ENCODE results near the gene SYTL2.

The SYTL2 gene

GRCh38 chr11:85752201-85752889 is 58.6 kb downstream of the SYTL2 start:
- Mint-ChIP-seq H3K27ac (peak overlapping the region; percentile 94), H3K4me3 (peak overlapping the region; percentile 61), H3K27me3 (ENCODE audit: low read depth) (no peaks in the 10 kb centered on the region), H3K9me3 (peaks cover 4% of the 10 kb centered on the region), H3K4me1 (ENCODE audit: low read depth) (peaks cover 92% of the 10 kb centered on the region), H3K36me3 (ENCODE audit: low read depth) (peaks cover 63% of the 10 kb centered on the region)

GRCh38 chr11:85751724-85752123 is 59.2 kb downstream of the SYTL2 start:
- Mint-ChIP-seq H3K27ac (peak overlapping the region; percentile 94), H3K4me3 (peak overlapping the region; percentile 61), H3K4me1 (ENCODE audit: low read depth) (peaks cover 94% of the 10 kb centered on the region)

GRCh38 chr11:85750646-85751045 is 60.3 kb downstream of the SYTL2 start:
- Mint-ChIP-seq H3K27me3 (ENCODE audit: low read depth) (no peaks in the 10 kb centered on the region), H3K4me3 (peak overlapping the region; percentile 55), H3K9me3 (peaks cover 4% of the 10 kb centered on the region), H3K36me3 (ENCODE audit: low read depth) (peaks cover 65% of the 10 kb centered on the region), H3K4me1 (ENCODE audit: low read depth) (peaks cover 94% of the 10 kb centered on the region), H3K27ac (peak overlapping the region; percentile 94)

More at GRCh38 chr11:85751724-85752123, 59.2 kb downstream of the SYTL2 start:
- Mint-ChIP-seq H3K36me3 (ENCODE audit: low read depth) (peaks cover 63% of the 10 kb centered on the region), H3K27me3 (ENCODE audit: low read depth) (no peaks in the 10 kb centered on the region), H3K9me3 (peaks cover 4% of the 10 kb centered on the region)

DNA sequence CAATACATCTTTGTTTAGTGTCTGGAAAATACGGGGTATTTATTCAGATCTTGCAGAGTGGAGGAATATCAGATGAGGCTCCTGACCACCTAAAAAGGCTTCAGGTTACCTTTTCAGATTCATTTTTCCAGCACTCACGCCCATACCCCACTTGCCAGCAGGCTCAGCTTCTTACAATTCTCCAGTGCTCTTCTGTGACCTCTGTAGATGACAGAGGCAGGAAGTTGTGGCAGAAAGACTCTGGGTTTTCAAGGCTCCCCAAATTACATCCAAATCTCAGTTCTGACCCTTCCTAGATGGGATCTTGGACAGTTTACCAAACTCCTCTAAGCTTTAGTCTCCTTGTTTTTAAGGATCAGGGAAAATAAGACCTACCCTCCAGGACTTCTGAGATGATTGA is 61.1 kb downstream of the SYTL2 start:
- peaks cover 90% of the 10 kb centered on the region for H3K4me1 Mint-ChIP-seq (ENCODE audit: low read depth)
- peaks cover 4% of the 10 kb centered on the region for H3K9me3 Mint-ChIP-seq
- peak overlapping the region; percentile 55 for H3K4me3 Mint-ChIP-seq
- H3K27ac Mint-ChIP-seq: peak overlapping the region; percentile 94
- H3K27me3 Mint-ChIP-seq (ENCODE audit: low read depth): no peaks in the 10 kb centered on the region
- peaks cover 65% of the 10 kb centered on the region for H3K36me3 Mint-ChIP-seq (ENCODE audit: low read depth)

DNA sequence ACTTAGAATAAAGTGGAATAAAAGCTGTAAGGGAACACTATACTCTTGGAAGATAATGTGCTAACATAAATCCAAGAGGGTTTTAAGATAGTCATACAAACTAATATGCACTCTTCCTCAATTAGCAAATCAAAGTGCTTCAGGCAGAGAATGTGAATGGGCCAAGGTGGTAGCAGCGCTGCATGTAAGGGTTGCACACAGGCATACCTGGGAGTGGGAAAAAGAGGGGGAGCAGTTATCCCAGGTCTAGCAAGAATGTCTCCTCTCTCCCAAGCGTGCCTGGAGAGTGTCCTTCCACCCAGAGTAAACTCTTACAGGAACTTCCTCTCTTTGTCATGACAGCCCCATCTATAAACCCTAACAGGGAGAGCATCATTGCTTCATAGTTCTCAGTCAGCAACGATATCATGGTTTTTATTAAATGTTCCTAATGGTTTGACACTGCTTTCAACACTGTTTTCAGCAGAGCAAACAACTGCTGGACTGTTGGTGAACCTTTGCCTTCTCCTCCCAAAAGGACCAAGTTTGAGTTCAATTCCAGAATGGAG is 61.6 kb downstream of the SYTL2 start:
- Mint-ChIP-seq H3K4me3 (peak overlapping the region; percentile 55), H3K36me3 (ENCODE audit: low read depth) (peaks cover 65% of the 10 kb centered on the region), H3K27ac (peak overlapping the region; percentile 94), H3K9me3 (peaks cover 4% of the 10 kb centered on the region), H3K27me3 (ENCODE audit: low read depth) (no peaks in the 10 kb centered on the region), H3K4me1 (ENCODE audit: low read depth) (peaks cover 87% of the 10 kb centered on the region)

DNA sequence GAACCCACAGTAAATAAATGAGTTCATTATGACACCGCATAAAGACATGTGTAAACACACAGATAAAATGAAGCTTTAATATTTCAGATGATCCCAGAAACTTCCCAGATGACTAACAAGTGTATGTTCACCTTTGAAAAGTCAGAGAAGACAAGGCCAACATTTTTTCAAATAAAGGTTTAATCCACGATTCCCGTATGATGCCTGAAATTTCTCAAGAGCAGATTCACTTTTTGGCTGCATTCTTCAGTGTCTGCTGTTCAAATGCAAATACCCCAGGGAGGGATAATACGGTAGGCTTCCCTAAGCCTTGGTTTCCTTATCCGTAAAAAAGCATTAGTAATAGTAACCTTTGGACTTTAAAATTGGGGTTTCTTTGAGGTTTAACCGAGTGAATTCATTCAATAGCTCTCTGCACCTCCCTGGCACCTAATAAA is 62.5 kb downstream of the SYTL2 start:
- H3K4me3 Mint-ChIP-seq: no peak overlapping the region
- H3K9me3 Mint-ChIP-seq: peaks cover 3% of the 10 kb centered on the region
- no peak overlapping the region for H3K27ac Mint-ChIP-seq
- H3K4me1 Mint-ChIP-seq (ENCODE audit: low read depth): peaks cover 81% of the 10 kb centered on the region
- H3K36me3 Mint-ChIP-seq (ENCODE audit: low read depth): peaks cover 66% of the 10 kb centered on the region
- H3K27me3 Mint-ChIP-seq (ENCODE audit: low read depth): no peaks in the 10 kb centered on the region

- no peak overlapping the region for H3K27ac Mint-ChIP-seq
- peaks cover 70% of the 10 kb centered on the region for H3K4me1 Mint-ChIP-seq (ENCODE audit: low read depth)
- peaks cover 58% of the 10 kb centered on the region for H3K36me3 Mint-ChIP-seq (ENCODE audit: low read depth)
Observed at GRCh38 chr11:85746670-85747069, 64.3 kb downstream of the SYTL2 start.

GRCh38 chr11:85745626-85746025 is 65.3 kb downstream of the SYTL2 start:
- Mint-ChIP-seq H3K4me3 (no peak overlapping the region), H3K36me3 (ENCODE audit: low read depth) (peaks cover 63% of the 10 kb centered on the region)

More at GRCh38 chr11:85746670-85747069, 64.3 kb downstream of the SYTL2 start:
- Mint-ChIP-seq H3K4me3 (no peak overlapping the region), H3K27me3 (ENCODE audit: low read depth) (no peaks in the 10 kb centered on the region), H3K9me3 (no peaks in the 10 kb centered on the region)

DNA sequence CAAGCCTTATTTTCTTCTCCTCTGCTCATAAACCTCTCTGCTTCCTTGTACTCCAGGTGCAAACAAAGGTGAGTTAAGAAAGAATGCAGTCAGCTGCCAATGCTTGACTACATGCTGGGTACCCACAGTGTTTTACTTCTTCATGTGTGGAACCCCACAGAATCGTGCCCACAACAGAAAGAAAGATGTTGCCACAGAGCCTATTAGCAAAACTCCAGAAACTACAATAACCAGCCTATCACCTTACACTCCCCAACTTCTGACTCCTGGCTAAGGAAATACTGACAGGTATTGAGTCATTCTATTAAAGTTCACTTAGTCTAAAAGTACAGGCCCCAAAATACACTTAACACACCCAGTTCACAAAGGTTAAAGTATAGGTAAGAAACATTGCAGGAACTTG is 68.1 kb downstream of the SYTL2 start:
- H3K27ac Mint-ChIP-seq: no peak overlapping the region
- no peak overlapping the region for H3K4me3 Mint-ChIP-seq
- peaks cover 50% of the 10 kb centered on the region for H3K4me1 Mint-ChIP-seq (ENCODE audit: low read depth)
- no peaks in the 10 kb centered on the region for H3K9me3 Mint-ChIP-seq
- H3K36me3 Mint-ChIP-seq (ENCODE audit: low read depth): peaks cover 59% of the 10 kb centered on the region
- H3K27me3 Mint-ChIP-seq (ENCODE audit: low read depth): no peaks in the 10 kb centered on the region

More at GRCh38 chr11:85745626-85746025, 65.3 kb downstream of the SYTL2 start:
- Mint-ChIP-seq H3K4me1 (ENCODE audit: low read depth) (peaks cover 64% of the 10 kb centered on the region), H3K9me3 (no peaks in the 10 kb centered on the region), H3K27me3 (ENCODE audit: low read depth) (no peaks in the 10 kb centered on the region), H3K27ac (peak overlapping the region; percentile 7)

- H3K27ac Mint-ChIP-seq: no peak overlapping the region
- H3K27me3 Mint-ChIP-seq (ENCODE audit: low read depth): no peaks in the 10 kb centered on the region
- H3K4me1 Mint-ChIP-seq (ENCODE audit: low read depth): peaks cover 52% of the 10 kb centered on the region
- no peak overlapping the region for H3K4me3 Mint-ChIP-seq
- H3K36me3 Mint-ChIP-seq (ENCODE audit: low read depth): peaks cover 61% of the 10 kb centered on the region
- no peaks in the 10 kb centered on the region for H3K9me3 Mint-ChIP-seq
Observed at GRCh38 chr11:85742348-85742747, 68.6 kb downstream of the SYTL2 start.

DNA sequence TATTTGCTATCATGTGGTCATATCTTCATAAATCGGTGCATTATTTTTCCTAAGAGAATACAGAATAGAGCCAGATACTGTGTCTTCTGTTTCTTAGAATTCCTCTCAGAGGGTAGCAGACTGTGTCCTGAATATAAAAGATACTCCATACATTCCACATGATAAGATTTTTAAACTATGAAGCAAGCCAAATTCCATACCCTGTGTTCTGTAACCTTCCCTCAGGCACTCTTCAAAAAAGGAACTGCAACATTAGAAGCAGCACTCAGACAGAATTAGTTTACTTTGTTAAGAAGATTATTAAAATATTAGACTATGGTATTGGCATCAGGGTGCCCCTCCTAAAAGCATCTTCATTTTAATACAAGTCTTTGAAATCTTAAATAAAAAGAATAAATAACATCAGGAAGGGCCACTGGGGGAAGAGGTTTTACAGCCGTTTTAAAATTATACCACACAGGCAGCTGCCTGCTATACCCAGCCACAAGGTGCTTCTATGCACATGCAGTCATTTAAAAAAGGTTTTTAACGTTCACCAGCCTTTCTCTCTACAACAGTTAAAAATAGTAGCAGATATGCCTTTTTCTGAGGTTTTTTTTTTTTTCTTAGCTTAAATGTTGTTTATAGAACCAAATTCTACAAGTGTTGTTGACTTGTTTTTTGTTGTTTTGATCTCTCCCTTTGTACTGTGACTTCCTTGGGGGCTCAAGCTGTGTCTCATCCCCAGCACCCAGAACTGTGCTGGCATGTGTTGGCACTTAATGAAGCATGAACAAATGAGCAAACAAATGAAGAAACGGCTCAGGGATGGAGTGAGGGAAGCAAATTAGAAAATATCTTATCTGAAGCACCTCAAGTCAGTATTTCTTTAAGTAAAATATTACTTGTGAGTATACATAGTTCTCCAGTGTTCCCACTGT is 70.2 kb downstream of the SYTL2 start:
- peaks cover 41% of the 10 kb centered on the region for H3K4me1 Mint-ChIP-seq (ENCODE audit: low read depth)
- H3K27me3 Mint-ChIP-seq (ENCODE audit: low read depth): no peaks in the 10 kb centered on the region
- peaks cover 62% of the 10 kb centered on the region for H3K36me3 Mint-ChIP-seq (ENCODE audit: low read depth)
- H3K4me3 Mint-ChIP-seq: no peak overlapping the region
- no peak overlapping the region for H3K27ac Mint-ChIP-seq
- no peaks in the 10 kb centered on the region for H3K9me3 Mint-ChIP-seq

- no peaks in the 10 kb centered on the region for H3K9me3 Mint-ChIP-seq
- no peaks in the 10 kb centered on the region for H3K27me3 Mint-ChIP-seq (ENCODE audit: low read depth)
- H3K4me3 Mint-ChIP-seq: no peak overlapping the region
- peaks cover 59% of the 10 kb centered on the region for H3K36me3 Mint-ChIP-seq (ENCODE audit: low read depth)
- H3K4me1 Mint-ChIP-seq (ENCODE audit: low read depth): peaks cover 25% of the 10 kb centered on the region
- peak overlapping the region; percentile 60 for H3K27ac Mint-ChIP-seq
Observed at GRCh38 chr11:85737738-85738137, 73.2 kb downstream of the SYTL2 start.

GRCh38 chr11:85735876-85736460 is 75.0 kb downstream of the SYTL2 start:
- Mint-ChIP-seq H3K36me3 (ENCODE audit: low read depth) (peaks cover 66% of the 10 kb centered on the region), H3K27ac (no peak overlapping the region), H3K9me3 (no peaks in the 10 kb centered on the region), H3K4me1 (ENCODE audit: low read depth) (peaks cover 25% of the 10 kb centered on the region), H3K27me3 (ENCODE audit: low read depth) (no peaks in the 10 kb centered on the region), H3K4me3 (no peak overlapping the region)

DNA sequence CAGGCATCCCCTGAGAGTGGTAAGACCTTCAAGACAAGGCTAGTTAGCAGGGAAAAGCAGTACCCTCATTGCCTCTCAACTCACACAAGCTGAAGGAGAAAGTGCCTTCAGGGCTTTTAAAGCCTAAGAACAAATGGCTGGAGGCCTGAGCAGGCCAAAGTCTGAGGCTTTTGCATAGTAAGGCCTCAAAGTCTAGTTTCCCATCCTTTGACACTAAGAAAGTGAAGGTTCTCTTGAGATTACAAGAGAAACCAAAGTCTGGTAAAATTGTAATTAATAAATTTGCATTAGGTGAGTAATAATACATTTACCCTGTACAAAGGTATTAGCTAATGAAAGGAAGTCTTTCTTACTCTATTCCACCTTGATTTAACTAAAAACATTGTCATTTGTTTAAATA is 78.0 kb downstream of the SYTL2 start:
- Mint-ChIP-seq H3K27ac (no peak overlapping the region), H3K4me3 (no peak overlapping the region), H3K36me3 (ENCODE audit: low read depth) (peaks cover 69% of the 10 kb centered on the region), H3K4me1 (ENCODE audit: low read depth) (peaks cover 10% of the 10 kb centered on the region), H3K27me3 (ENCODE audit: low read depth) (no peaks in the 10 kb centered on the region), H3K9me3 (peaks cover 9% of the 10 kb centered on the region)

All from T-helper 1 cell treated with Interleukin-12 subunit alpha and Interleukin-12 subunit beta and Interleukin-4 antibody, amounts not matched to agents 30 μg/mL and 1 μg/mL, for 36 hours (primary cell).